Measurements from ENCODE around the gene HECTD2.

DNA sequence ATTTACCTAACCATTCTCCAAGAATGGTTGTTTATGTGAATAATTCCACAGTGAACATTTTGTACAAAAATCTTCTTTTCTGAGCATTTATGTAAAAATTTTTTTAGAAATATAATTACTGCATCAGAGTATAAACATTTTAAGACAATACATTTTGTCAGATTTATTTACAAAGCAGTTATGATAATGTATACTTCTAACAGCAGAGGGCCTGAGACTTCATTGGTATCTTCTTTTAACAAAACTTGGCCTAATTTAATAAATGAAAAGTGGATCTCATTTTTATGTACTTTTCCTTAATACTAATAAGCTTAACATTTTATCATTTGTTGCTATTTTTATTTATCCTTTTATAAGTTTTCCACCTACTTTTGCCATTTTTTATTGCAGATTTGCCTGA lies 69.4 kb downstream of the HECTD2 start:
- TF ChIP-seq, protein P1, sequence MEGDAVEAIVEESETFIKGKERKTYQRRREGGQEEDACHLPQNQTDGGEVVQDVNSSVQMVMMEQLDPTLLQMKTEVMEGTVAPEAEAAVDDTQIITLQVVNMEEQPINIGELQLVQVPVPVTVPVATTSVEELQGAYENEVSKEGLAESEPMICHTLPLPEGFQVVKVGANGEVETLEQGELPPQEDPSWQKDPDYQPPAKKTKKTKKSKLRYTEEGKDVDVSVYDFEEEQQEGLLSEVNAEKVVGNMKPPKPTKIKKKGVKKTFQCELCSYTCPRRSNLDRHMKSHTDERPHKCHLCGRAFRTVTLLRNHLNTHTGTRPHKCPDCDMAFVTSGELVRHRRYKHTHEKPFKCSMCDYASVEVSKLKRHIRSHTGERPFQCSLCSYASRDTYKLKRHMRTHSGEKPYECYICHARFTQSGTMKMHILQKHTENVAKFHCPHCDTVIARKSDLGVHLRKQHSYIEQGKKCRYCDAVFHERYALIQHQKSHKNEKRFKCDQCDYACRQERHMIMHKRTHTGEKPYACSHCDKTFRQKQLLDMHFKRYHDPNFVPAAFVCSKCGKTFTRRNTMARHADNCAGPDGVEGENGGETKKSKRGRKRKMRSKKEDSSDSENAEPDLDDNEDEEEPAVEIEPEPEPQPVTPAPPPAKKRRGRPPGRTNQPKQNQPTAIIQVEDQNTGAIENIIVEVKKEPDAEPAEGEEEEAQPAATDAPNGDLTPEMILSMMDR (IDR thresholded peaks at IDR 0.05; ENCODE audit: low read depth, low read length) = no peak
- TF ChIP-seq, protein P2, sequence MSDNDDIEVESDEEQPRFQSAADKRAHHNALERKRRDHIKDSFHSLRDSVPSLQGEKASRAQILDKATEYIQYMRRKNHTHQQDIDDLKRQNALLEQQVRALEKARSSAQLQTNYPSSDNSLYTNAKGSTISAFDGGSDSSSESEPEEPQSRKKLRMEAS (IDR thresholded peaks at IDR 0.05; ENCODE audit: low read depth, low read length) = no peak
